Tibial nerve (tissue), 3 donors: ENCODE measurements around the gene MRPL9.

Experiments used
- POLR2A ChIP-seq, 2 donors: fragments of 450-650 bp; IDR thresholded peaks; one replicate each; pipeline ENCODE4 v1.6.1; 2017; ENCODE audit warnings: antibody characterized with exemption in 2 of 2, mild to moderate bottlenecking in 2 of 2, moderate library complexity in 2 of 2
- TF ChIP-seq, protein P1 (sequence below), 5 experiments: fragments of 200-600 bp in 3 of 5; fragments of 450-650 bp in 2 of 5; sonication (generic) in 3 of 5; IDR thresholded peaks; one replicate each; pipeline ENCODE4 v1.5.1; 2016 to 2019; ENCODE audit warnings: antibody characterized with exemption in 5 of 5, mild to moderate bottlenecking in 3 of 5, moderate library complexity in 2 of 5

DNA sequence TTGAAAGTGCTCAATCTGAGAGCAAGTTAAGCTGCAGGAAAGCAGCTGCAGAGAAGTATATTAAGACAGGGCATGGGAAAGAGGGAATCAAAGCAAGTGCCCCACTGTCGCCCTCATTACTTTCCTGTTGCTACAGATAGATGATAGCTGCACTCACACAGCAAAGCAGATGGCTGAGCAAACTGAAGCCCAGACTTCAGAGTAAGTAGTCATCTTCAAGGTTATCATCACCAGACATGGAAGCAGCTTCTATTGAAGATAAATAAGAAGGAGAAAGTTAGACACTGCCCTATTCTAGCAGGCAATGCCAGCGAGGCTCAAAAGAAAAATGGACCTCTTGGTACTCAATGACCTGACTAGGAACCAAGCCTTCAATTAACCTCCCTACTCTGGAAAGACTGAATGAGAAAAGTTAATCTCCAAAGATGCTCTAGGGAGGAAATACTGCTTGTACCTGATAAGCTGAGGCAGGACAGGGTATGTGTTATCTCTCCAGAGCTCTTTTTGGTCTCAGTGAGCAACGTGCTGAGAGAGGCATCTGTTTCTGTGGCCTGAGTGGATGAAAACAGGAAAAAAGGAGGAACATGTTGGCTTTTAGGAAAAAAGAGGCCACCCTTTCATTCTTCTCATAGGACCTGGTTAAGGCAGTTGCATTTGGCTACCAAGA, 11.1 kb upstream of the MRPL9 start:
- no peak for TF ChIP-seq POLR2A (IDR thresholded peaks at IDR 0.05)
- TF ChIP-seq, protein P1, sequence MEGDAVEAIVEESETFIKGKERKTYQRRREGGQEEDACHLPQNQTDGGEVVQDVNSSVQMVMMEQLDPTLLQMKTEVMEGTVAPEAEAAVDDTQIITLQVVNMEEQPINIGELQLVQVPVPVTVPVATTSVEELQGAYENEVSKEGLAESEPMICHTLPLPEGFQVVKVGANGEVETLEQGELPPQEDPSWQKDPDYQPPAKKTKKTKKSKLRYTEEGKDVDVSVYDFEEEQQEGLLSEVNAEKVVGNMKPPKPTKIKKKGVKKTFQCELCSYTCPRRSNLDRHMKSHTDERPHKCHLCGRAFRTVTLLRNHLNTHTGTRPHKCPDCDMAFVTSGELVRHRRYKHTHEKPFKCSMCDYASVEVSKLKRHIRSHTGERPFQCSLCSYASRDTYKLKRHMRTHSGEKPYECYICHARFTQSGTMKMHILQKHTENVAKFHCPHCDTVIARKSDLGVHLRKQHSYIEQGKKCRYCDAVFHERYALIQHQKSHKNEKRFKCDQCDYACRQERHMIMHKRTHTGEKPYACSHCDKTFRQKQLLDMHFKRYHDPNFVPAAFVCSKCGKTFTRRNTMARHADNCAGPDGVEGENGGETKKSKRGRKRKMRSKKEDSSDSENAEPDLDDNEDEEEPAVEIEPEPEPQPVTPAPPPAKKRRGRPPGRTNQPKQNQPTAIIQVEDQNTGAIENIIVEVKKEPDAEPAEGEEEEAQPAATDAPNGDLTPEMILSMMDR (IDR thresholded peaks at IDR 0.05) = no peak
